IPS-18c (cell line): ENCODE measurements around the gene MED15.

Experiments
- H3K4me3 ChIP-seq: 2 replicates; pipeline ENCODE4 v1.7.0; 2013; ENCODE audit warnings: low read depth, mild to moderate bottlenecking, low read length, moderate library complexity; ENCODE audit not compliant: insufficient read depth
- H3K9me3 ChIP-seq: one replicate; pipeline ENCODE4 v1.6.1; 2013; ENCODE audit warnings: mild to moderate bottlenecking, low read length, moderate library complexity; ENCODE audit not compliant: control insufficient read depth, insufficient read depth

MED15 gene

GRCh38 chr22:20572132-20572802 lies 64.9 kb downstream of the MED15 start:
- H3K9me3 ChIP-seq, result peaks cover 2% of the 10 kb centered on the region
- no peak overlapping the region for H3K4me3 ChIP-seq

DNA sequence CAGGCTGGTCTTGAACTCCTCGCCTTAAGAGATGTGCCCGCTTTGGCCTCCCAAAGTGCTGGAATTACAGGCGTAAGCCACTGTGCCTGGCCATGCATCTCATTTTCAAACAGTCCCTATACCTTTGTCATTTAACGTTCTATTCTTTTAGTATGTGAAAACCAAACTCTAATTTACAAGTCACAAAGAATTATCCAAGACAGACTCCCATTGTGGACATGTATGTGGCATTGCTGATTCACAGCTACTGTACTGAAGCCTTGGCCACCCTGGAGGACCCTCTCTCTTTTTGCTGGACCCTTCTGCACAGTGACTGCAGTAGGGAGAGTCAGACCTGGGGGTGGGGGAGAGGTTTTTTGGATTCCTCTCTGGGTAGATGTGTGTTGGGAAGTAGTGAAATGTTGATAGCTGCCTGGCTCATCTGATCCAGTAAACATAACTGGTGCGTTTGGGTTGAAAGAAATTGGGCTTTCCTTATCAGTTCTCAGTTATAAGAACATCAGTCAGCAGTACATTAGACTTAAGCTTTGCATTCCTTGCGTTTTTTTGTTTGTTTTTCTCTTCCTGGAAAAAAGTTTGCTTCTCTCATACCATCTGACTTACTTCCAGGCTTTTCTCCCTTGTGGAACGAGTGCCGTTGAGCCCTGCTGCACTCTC lies 65.9 kb downstream of the MED15 start:
- Histone ChIP-seq H3K9me3 (peaks cover 2% of the 10 kb centered on the region), H3K4me3 (no peak overlapping the region)

DNA sequence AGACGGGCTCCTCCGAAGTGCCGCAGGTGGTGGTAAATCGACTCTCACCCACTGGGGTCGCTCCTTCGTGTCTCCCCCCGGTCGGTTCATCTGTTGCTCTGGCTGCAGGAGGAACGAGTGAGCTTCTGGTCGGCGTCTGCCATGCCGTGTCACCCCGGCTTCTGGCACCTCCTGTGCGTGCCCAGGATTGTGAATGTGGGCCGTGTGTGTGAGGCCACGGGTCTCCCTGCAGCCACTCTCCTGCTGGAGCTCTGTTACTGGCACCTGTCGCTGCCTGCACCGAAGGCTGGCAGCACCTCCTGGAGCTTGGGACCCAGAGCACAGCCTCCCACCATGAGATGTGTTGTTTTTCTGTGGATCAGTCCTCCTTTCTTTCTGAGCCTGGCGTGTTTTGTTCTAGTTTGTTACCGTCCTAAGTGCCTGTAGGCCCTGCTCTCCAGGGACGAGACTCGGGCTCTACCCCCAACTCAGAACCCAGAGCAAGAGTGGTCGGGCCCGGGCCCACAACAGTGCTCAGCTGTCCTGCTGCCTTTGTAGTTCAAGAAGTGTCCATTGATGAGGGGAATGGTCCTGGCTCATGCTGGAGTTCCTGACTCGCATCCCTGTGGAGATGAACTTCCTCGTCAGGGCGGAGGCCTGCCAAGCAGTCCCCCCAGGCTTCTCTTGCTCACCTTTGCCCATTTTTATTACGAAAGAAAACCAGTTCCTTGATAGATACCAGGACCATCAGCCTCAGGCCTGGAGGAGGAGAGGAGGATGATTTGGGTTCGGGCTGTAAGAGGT lies 66.6 kb downstream of the MED15 start:
- Histone ChIP-seq H3K4me3 (no peak overlapping the region), H3K9me3 (peaks cover 2% of the 10 kb centered on the region)

DNA sequence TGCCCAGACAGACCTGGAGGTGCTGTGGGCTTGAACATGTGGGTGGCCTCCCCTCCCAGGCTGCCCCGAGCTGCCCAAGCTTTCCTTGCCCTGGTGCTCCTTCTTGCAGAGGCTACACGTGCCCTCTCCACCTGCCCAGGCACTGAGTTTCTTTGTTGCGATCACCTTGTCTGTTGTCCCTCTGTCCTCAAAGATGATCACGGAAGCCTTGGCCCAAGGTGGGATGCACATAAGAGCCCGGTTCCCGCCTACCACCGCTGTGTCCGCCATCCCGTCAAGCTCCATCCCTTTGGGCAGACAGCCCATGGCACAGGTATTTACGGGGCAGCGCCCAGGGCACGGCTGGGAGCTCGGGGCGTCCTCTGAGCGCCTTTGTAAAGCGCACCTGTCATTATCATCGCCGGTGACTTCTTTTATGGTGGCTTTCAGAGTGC lies 67.5 kb downstream of the MED15 start:
- Histone ChIP-seq H3K9me3 (peaks cover 2% of the 10 kb centered on the region), H3K4me3 (no peak overlapping the region)

DNA sequence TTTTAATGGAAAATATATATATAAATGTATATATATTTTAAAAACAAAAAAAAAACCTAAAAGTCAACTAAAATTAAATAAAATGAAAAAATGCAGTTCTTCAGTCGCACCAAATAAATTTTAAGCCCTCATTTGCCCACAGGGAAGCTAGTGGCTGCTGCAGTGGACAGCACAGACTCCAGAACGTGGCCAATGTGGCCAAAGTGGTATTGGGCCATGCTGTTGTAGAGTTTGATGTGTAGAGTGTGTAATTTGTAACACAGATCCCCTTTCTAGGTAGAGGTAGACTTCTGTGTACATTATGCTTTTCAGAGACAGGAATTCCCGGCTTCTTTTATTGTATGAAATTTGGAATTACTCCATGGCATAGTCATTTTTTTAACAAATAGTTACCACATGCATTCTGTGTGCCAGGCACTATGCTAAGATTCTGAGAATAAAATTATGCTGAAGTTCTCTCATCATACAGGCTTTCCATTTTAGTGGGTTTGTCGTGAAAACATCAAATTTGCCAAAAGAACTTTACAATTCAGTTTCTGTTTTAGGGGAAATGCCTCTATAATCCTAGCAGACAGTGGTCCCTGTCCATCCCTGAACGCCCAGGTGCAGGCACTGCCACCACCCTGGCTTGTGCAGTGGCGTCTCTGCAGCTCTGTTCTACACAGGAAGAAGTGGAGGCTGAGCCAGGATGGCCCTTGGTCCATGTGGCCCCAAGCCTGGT lies 68.5 kb downstream of the MED15 start:
- Histone ChIP-seq H3K4me3 (no peak overlapping the region), H3K9me3 (peaks cover 2% of the 10 kb centered on the region)

DNA sequence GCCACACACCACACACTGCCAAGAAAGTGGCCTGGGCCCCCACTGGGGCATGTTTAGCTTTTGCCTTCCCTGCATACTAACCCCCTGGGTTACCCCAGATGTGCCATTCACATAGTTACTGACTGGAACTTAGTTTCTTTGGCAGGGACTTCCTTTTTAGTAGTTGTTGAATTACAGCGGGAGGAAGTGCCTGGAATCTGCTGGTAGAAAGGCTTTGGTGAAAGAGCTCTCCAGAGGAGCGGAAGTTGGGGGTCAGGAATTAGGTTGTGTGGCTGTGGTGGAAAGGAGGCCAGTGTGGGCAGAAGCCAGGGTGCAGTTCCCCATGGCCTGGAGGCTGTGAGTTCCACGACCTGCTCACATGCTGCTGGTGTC lies 69.0 kb downstream of the MED15 start:
- H3K9me3 ChIP-seq, result peaks cover 2% of the 10 kb centered on the region
- no peak overlapping the region for H3K4me3 ChIP-seq

DNA sequence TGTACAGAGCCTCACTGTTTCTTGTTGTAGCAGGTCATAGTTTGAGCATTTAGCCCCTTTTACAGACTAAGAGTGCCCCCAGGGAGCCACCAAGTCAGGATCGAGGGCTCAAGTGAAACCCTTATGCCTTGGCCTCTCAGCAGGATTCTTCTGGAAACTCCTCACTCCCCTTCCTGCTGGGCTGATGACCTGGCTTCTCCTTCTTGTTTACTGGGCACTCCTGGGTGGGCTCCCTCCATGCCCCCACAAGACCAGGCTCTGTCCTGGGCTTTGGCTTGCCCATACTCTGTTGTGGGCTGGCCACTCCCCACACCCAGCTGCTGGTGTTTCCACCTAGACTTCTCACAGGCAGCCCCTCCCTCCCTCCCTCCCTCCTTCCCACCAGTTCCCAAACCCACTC lies 69.6 kb downstream of the MED15 start:
- H3K4me3 ChIP-seq, result no peak overlapping the region
- peaks cover 2% of the 10 kb centered on the region for H3K9me3 ChIP-seq

DNA sequence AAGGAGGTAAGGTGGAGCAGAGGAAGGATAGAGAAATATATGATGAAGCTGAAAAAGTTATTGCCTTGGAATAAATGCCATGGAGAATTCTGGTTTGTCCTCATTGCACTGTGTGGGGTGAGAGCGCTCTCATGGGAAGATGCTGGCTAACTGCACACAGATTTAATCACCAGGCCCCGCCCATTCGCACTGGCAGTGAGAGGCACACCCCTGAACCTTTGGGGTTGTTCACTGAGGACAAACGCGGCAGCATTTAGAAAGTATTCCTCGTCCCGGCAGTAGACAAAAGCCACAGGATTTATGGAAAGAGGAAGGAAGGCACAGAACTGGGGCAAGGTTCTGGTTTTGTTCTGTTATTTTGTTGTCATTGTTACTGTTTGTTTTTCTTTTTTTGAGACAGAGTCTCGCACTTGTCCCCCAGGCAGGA lies 70.2 kb downstream of the MED15 start:
- H3K4me3 ChIP-seq, result no peak overlapping the region
- no peaks in the 10 kb centered on the region for H3K9me3 ChIP-seq

DNA sequence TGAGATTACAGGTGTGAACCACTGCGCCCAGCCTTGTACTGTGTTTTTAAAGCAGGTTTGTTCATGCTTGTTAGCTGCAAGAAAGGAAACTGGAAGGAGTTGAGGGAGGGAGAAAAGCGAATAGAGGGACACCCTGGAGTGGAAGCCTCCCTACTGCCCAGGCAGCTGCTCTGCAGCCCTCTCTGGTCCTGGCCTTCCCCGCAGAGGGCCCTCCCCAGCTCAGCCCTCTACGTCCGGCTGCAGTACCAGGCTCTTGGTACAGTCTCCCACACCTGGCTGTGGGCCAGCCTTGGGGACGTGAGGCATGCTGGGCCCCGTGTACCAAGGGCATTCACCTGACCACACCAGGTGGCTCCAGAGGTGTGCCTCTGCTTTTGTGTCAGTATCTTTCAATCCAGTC lies 70.8 kb downstream of the MED15 start:
- no peaks in the 10 kb centered on the region for H3K9me3 ChIP-seq
- no peak overlapping the region for H3K4me3 ChIP-seq

- Histone ChIP-seq H3K4me3 (no peak overlapping the region), H3K9me3 (no peaks in the 10 kb centered on the region)
These were observed 71.3 kb downstream of the MED15 start for GRCh38 chr22:20578707-20579106.

DNA sequence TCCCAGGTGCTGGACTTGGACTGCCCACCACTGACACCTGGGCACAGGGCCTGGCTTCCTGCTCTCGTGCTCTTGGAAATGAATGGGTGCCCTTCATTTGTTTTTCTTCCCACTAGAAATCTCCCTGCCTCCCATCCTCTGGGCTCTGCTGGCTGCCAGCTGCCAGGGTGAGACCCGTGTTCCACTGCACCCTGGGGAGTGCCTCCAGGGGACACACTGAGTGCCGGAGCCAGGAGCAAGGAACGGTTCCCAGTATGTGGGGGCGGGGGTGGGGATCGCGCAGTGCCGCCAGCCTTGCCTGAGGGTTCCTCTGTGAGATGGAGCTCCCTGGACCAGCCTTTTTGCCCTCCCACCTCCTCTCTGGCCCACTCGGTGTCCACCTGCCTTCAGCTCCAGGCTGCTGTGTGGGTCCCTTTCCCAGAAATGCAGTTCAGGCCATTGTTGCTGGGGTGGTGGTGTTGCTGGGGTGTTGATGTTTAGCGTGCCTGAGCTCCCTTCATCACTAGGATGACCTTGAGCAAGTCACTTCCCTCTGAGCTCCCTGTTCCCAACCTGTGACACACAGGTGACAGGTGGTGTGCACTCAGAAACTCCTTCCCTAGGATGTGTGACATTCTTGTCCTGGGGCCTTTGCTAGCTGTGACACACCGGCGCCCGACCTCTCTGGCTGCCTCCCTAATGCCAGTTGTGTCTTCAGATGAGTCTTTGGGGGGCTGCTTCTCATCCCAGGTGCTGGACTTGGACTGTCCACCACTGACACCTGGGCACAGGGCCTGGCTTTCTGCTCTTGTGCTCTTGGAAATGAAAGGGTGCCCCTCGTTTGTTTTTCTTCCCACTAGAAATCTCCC lies 72.1 kb downstream of the MED15 start:
- Histone ChIP-seq H3K4me3 (no peak overlapping the region), H3K9me3 (no peaks in the 10 kb centered on the region)

GRCh38 chr22:20580179-20580578 lies 72.8 kb downstream of the MED15 start:
- Histone ChIP-seq H3K9me3 (no peaks in the 10 kb centered on the region), H3K4me3 (no peak overlapping the region)

GRCh38 chr22:20580611-20581502 lies 73.4 kb downstream of the MED15 start:
- Histone ChIP-seq H3K4me3 (no peak overlapping the region), H3K9me3 (no peaks in the 10 kb centered on the region)

DNA sequence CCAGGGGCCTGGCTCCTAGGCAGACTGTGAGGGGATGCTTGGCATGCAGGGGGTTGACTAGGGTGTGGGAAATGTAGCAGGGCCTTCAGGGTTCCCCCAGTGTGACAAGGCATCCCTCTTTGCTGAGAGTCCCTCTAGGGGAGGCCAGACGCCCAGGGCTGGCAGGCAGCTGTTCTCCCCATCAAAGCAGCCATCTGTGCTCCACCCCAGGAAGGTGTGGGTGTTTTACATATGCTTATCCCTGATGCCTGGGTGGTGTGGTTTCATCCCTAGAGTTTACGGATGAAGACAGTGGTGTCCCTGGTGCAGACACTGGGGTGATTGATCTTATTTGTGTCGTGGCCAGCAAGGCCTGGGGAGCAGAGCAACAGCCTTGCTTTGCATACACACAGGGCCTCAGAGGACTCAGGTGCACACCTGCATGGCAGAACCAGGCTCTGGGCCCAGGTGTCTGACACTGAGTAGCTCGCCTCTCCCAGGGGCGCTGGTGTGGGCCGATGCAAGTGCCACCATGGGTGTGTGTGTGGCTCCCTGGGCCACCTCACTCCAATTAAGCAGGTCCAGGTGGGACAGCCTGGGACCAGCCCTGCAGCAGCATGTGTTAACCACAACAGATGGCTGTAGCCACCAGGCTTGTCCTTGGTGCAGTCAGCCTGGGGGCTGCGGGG lies 74.2 kb downstream of the MED15 start:
- no peak overlapping the region for H3K4me3 ChIP-seq
- H3K9me3 ChIP-seq, result no peaks in the 10 kb centered on the region

GRCh38 chr22:20582171-20582511 lies 74.7 kb downstream of the MED15 start:
- Histone ChIP-seq H3K9me3 (no peaks in the 10 kb centered on the region), H3K4me3 (no peak overlapping the region)
